IMR-90 (cell line): ENCODE measurements around the gene UNC13C. TPM values are rescaled to one million over a fixed set of nuclear protein-coding genes. Genes with fewer than 3 reads are reported as not detected.

Experiments used
- ATAC-seq: fragments of 200-7000 bp; cut with Tn5 transposase; 2 replicates; pipeline ENCODE4 v1.9.1; 2020; ENCODE audit warnings: low read depth, mild to moderate bottlenecking, moderate library complexity
- BruUV-seq: library from RNA; stranded (reverse); fragments of 400-500 nt; replicated peaks from 2 replicates; lab custom pipeline; 2021; lab: Mats Ljungman, UMichigan
- CTCF ChIA-PET: fragments of 300-600 bp; formaldehyde crosslinking; extraction: SDS; loops from one replicate; lab custom pipeline; 2021; ENCODE audit warnings: antibody characterized with exemption; lab: Yijun Ruan, JAX
- POLR2A ChIA-PET: fragments of 300-600 bp; sonication (Branson Sonifier 250); formaldehyde crosslinking; loops from one replicate; lab custom pipeline; 2022; ENCODE audit warnings: antibody characterized with exemption; ENCODE audit not compliant: unreplicated experiment; lab: Charles Lee
- DNase-seq: peaks from one replicate; pipeline ENCODE4 v3.0.0; 2013
- H2AFZ ChIP-seq: replicated peaks from 2 replicates; pipeline ENCODE3; 2013; ENCODE audit warnings: low read length, mild to moderate bottlenecking; ENCODE audit not compliant: poor library complexity
- H2AK5ac ChIP-seq: 2 replicates; pipeline ENCODE4 v1.6.1; 2013; ENCODE audit warnings: low read depth, low read length, inconsistent platforms
- H2AK9ac ChIP-seq: replicated peaks from 2 replicates; pipeline ENCODE3; 2013; ENCODE audit warnings: mild to moderate bottlenecking, low read depth, low read length, moderate library complexity; ENCODE audit not compliant: poor library complexity
- H2BK120ac ChIP-seq: 2 replicates; pipeline ENCODE4 v1.6.1; 2013; ENCODE audit warnings: low read depth, low read length, inconsistent platforms
- H2BK15ac ChIP-seq: 3 replicates; pipeline ENCODE4 v1.6.1; 2013; ENCODE audit warnings: low read depth, low read length, inconsistent platforms
- H2BK20ac ChIP-seq: 2 replicates; pipeline ENCODE4 v1.6.1; 2013; ENCODE audit warnings: low read depth, mild to moderate bottlenecking, inconsistent platforms, low read length, moderate library complexity
- H2BK5ac ChIP-seq: 2 replicates; pipeline ENCODE4 v1.6.1; 2013; ENCODE audit warnings: mild to moderate bottlenecking, low read depth, low read length, inconsistent platforms; ENCODE audit not compliant: poor library complexity, severe bottlenecking
- H3K14ac ChIP-seq: replicated peaks from 2 replicates; pipeline ENCODE4 v1.6.1; 2013; ENCODE audit warnings: low read depth, low read length, inconsistent platforms
- H3K18ac ChIP-seq: 2 replicates; pipeline ENCODE4 v1.6.1; 2013; ENCODE audit warnings: low read depth, low read length, control low read depth
- H3K23ac ChIP-seq: 2 replicates; pipeline ENCODE4 v1.6.1; 2013; ENCODE audit warnings: low read depth, low read length, inconsistent platforms
- H3K27ac ChIP-seq: 2 replicates; pipeline ENCODE4 v1.5.1; 2013; ENCODE audit warnings: mild to moderate bottlenecking, control low read depth, low read length; ENCODE audit not compliant: insufficient read depth
- H3K27me3 ChIP-seq: 2 replicates; pipeline ENCODE4 v1.6.1; 2013; ENCODE audit warnings: low read length; ENCODE audit not compliant: control insufficient read depth, insufficient read depth
- H3K36me3 ChIP-seq: 2 replicates; pipeline ENCODE4 v1.6.1; 2013; ENCODE audit warnings: low read length, mixed read lengths; ENCODE audit not compliant: control insufficient read depth, insufficient read depth
- H3K4ac ChIP-seq: 2 replicates; pipeline ENCODE4 v1.6.1; 2013; ENCODE audit warnings: low read depth, low read length, inconsistent platforms
- H3K4me1 ChIP-seq: 2 replicates; pipeline ENCODE4 v1.6.1; 2013; ENCODE audit warnings: low read length, mixed read lengths; ENCODE audit not compliant: control insufficient read depth, insufficient read depth
- H3K4me2 ChIP-seq: 2 replicates; pipeline ENCODE4 v1.6.1; 2013; ENCODE audit warnings: low read depth, mild to moderate bottlenecking, control low read depth, low read length, moderate library complexity
- H3K4me3 ChIP-seq: 2 replicates; pipeline ENCODE4 v1.5.1; 2013; ENCODE audit warnings: low read depth, mild to moderate bottlenecking, control low read depth, low read length, moderate library complexity; ENCODE audit not compliant: insufficient read depth
- H3K56ac ChIP-seq: 2 replicates; pipeline ENCODE4 v1.6.1; 2013; ENCODE audit warnings: low read length, inconsistent platforms; ENCODE audit not compliant: insufficient read depth; ENCODE audit errors: extremely low read depth
- H3K79me1 ChIP-seq, 2 experiments: 2 replicates each; pipeline ENCODE4 v1.6.1; 2013; ENCODE audit warnings: low read length in 2 of 2, inconsistent platforms in 1 of 2, low read depth in 1 of 2
- H3K9ac ChIP-seq: 2 replicates; pipeline ENCODE4 v1.6.1; 2013; ENCODE audit warnings: low read depth, low read length, control low read depth
- H3K9me1 ChIP-seq: 2 replicates; pipeline ENCODE4 v1.6.1; 2013; ENCODE audit warnings: low read length, inconsistent platforms; ENCODE audit not compliant: insufficient read depth
- H3K9me3 ChIP-seq: 2 replicates; pipeline ENCODE4 v1.6.1; 2013; ENCODE audit warnings: low read length; ENCODE audit not compliant: control insufficient read depth, insufficient read depth
- H4K20me1 ChIP-seq: 2 replicates; pipeline ENCODE4 v1.6.1; 2013; ENCODE audit warnings: low read length, inconsistent platforms; ENCODE audit not compliant: insufficient read depth
- H4K5ac ChIP-seq: 2 replicates; pipeline ENCODE4 v1.6.1; 2013; ENCODE audit warnings: mild to moderate bottlenecking, low read depth, low read length, control low read depth
- H4K8ac ChIP-seq, 2 experiments: 2 replicates each; pipeline ENCODE4 v1.6.1; 2013; ENCODE audit warnings: low read depth in 2 of 2, low read length in 2 of 2, control low read depth in 1 of 2, inconsistent platforms in 1 of 2
- H4K91ac ChIP-seq: 2 replicates; pipeline ENCODE4 v1.6.1; 2013; ENCODE audit warnings: low read depth, low read length, inconsistent platforms; ENCODE audit not compliant: insufficient read depth
- BHLHE40 ChIP-seq: fragments of 150-350 bp; IDR thresholded peaks from 2 replicates; pipeline ENCODE4 v1.6.1; 2016; ENCODE audit warnings: mild to moderate bottlenecking, low read depth, low read length
- CEBPB ChIP-seq: IDR thresholded peaks from 2 replicates; pipeline ENCODE4 v1.6.1; 2012; ENCODE audit warnings: low read depth, low read length, improper control_type of control experiment
- CHD1 ChIP-seq: IDR thresholded peaks from 2 replicates; pipeline ENCODE4 v1.6.1; 2012; ENCODE audit warnings: low read depth, low read length, improper control_type of control experiment
- FOS ChIP-seq: fragments of 150-350 bp; IDR thresholded peaks from 2 replicates; pipeline ENCODE4 v1.6.1; 2016; ENCODE audit warnings: low read depth, low read length
- MAFK ChIP-seq: IDR thresholded peaks from 2 replicates; pipeline ENCODE4 v1.6.1; 2012; ENCODE audit warnings: low read depth, low read length, improper control_type of control experiment
- MAZ ChIP-seq: IDR thresholded peaks from 2 replicates; pipeline ENCODE4 v1.6.1; 2012; ENCODE audit warnings: low read depth, mild to moderate bottlenecking, low read length, improper control_type of control experiment, moderate library complexity, borderline replicate concordance
- MXI1 ChIP-seq: IDR thresholded peaks from 2 replicates; pipeline ENCODE4 v1.6.1; 2012; ENCODE audit warnings: low read depth, mild to moderate bottlenecking, low read length, moderate library complexity, borderline replicate concordance
- NFE2L2 ChIP-seq: fragments of 150-350 bp; IDR thresholded peaks from 2 replicates; pipeline ENCODE4 v1.6.1; 2016; ENCODE audit warnings: low read depth, mild to moderate bottlenecking, low read length
- POLR2A ChIP-seq: IDR thresholded peaks from 2 replicates; pipeline ENCODE4 v1.6.1; 2012; ENCODE audit warnings: mild to moderate bottlenecking, low read depth, low read length
- RAD21 ChIP-seq: IDR thresholded peaks from 2 replicates; pipeline ENCODE4 v1.6.1; 2012; ENCODE audit warnings: low read length, improper control_type of control experiment
- RCOR1 ChIP-seq: IDR thresholded peaks from 2 replicates; pipeline ENCODE4 v1.6.1; 2012; ENCODE audit warnings: mild to moderate bottlenecking, low read length, improper control_type of control experiment; ENCODE audit not compliant: insufficient replicate concordance
- RFX5 ChIP-seq: IDR thresholded peaks from 2 replicates; pipeline ENCODE4 v1.8.0; 2012; ENCODE audit warnings: low read depth, mild to moderate bottlenecking, low read length, moderate library complexity
- SMC3 ChIP-seq: fragments of 150-350 bp; IDR thresholded peaks from 2 replicates; pipeline ENCODE4 v1.6.1; 2016; ENCODE audit warnings: low read depth, mild to moderate bottlenecking, antibody characterized with exemption, low read length, moderate library complexity
- WGBS, 2 experiments: methylation state at CpG; one replicate each; pipeline versions ENCODE4 v1.1.5 to v1.1.7; 2013; ENCODE audit warnings: missing lambda C conversion rate in 2 of 2; ENCODE audit not compliant: insufficient read length in 1 of 2; ENCODE audit errors: extremely low coverage in 2 of 2; 5-methylcytosine and 5-hydroxymethylcytosine counted together
- dilution Hi-C: fragments of 300-500 bp; cut with HindIII; formaldehyde crosslinking; loops from one replicate; pipeline ENCODE4 v1.14.3; 2018; ENCODE audit warnings: low sequenced_read_pairs; ENCODE audit not compliant: unreplicated experiment
- in situ Hi-C: fragments of 300-500 bp; cut with MboI; formaldehyde crosslinking; loops from 3 replicates; pipeline ENCODE4 v1.14.3; 2019; ENCODE audit warnings: low sequenced_read_pairs, inconsistent platforms, mixed read lengths
- intact Hi-C: fragments of 100-400 bp; cut with micrococcal nuclease; formaldehyde crosslinking; loops from 2 replicates; pipeline ENCODE4 v1.10.0; 2022
- polyA plus RNA-seq, 3 experiments: library from polyadenylated mRNA; depleted of rRNA; stranded (reverse); fragments of >200 nt; gene quantifications; 2 replicates each; pipeline ENCODE4 v1.2.3, GENCODE V29; 2012; ENCODE audit warnings: low replicate concordance in 1 of 3
- total RNA-seq: library from RNA; depleted of rRNA; stranded (reverse); fragments of >200 nt; gene quantifications from 2 replicates; pipeline ENCODE4 v1.2.3, GENCODE V29; 2012
- TF ChIP-seq, protein P1 (sequence below): fragments of 150-350 bp; IDR thresholded peaks from 2 replicates; pipeline ENCODE4 v1.6.1; 2016; ENCODE audit warnings: low read depth, mild to moderate bottlenecking, low read length, moderate library complexity, borderline replicate concordance
- TF ChIP-seq, protein P2 (sequence below): fragments of 150-350 bp; IDR thresholded peaks from 2 replicates; pipeline ENCODE4 v1.6.1; 2017; ENCODE audit warnings: mild to moderate bottlenecking, antibody characterized with exemption, low read length, low read depth
- TF ChIP-seq, protein P3 (sequence below): conservative IDR thresholded peaks from 2 replicates; pipeline ENCODE4 v1.5.1; 2012; ENCODE audit warnings: mild to moderate bottlenecking, low read depth, low read length, improper control_type of control experiment

The UNC13C gene
- total and polyA plus RNA-seq, 2 of the 4 experiments (the other 2 are of a cell fraction): not detected

DNA sequence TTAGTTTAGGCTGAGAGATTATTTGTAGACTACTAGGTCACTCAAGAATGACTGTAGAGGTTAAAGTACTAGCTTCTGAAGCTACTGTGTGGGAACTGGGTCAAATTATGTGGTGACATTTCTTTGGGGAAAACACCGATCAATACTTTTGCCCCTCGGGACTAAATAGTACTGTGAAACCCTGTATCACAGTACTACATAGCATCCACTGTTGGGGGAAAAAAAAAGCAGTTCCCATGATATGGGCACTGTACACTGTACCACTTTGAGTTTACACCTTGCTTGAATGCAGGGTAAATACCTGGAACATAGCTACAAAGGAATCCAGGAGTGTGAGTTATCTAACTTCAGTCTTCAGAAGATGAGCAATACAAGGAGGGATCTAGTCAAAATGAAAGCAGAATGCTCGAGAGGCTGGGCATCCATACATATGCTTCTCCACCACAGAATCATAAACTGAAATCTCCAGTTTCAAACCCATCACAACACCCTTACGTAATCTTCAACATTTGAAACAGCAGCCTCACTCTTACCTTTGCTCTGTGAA is 311.4 kb downstream of the UNC13C start:
- no TSS peak for BruUV-seq

More for the DNA sequence above, 311.4 kb downstream of the UNC13C start:
- no peak overlapping the region for H3K9ac ChIP-seq
- H3K27ac ChIP-seq: no peak overlapping the region
- H3K23ac ChIP-seq: no peak overlapping the region
- H3K27me3 ChIP-seq: no peaks in the 10 kb centered on the region
- intact Hi-C loops: no loop called here
- no CpG with 5 or more reads among the region's 4 CpGs for WGBS, 2 experiments
- H2AK9ac ChIP-seq: no peak overlapping the region
- H4K8ac ChIP-seq: no peak overlapping the region
- no peak overlapping the region for H2BK20ac ChIP-seq
- ChIA-PET POLR2A (no interaction called here), CTCF (no interaction called here)
- no peak overlapping the region for H3K56ac ChIP-seq
- H4K5ac ChIP-seq: no peak overlapping the region
- no peak overlapping the region for H2AFZ ChIP-seq
- H3K4ac ChIP-seq: no peak overlapping the region
- no peak overlapping the region for H3K14ac ChIP-seq
- no peak for TF ChIP-seq BHLHE40
- no peak for TF ChIP-seq NFE2L2
- TF ChIP-seq CEBPB: no peak
- no peak for TF ChIP-seq FOS
- TF ChIP-seq, protein P1, sequence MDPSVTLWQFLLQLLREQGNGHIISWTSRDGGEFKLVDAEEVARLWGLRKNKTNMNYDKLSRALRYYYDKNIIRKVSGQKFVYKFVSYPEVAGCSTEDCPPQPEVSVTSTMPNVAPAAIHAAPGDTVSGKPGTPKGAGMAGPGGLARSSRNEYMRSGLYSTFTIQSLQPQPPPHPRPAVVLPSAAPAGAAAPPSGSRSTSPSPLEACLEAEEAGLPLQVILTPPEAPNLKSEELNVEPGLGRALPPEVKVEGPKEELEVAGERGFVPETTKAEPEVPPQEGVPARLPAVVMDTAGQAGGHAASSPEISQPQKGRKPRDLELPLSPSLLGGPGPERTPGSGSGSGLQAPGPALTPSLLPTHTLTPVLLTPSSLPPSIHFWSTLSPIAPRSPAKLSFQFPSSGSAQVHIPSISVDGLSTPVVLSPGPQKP: no peak
- TF ChIP-seq, protein P2, sequence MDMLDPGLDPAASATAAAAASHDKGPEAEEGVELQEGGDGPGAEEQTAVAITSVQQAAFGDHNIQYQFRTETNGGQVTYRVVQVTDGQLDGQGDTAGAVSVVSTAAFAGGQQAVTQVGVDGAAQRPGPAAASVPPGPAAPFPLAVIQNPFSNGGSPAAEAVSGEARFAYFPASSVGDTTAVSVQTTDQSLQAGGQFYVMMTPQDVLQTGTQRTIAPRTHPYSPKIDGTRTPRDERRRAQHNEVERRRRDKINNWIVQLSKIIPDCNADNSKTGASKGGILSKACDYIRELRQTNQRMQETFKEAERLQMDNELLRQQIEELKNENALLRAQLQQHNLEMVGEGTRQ: no peak
- TF ChIP-seq RFX5: no peak
- no peak for TF ChIP-seq MXI1
- TF ChIP-seq RAD21: no peak
- TF ChIP-seq SMC3: no peak
- TF ChIP-seq POLR2A: no peak
- TF ChIP-seq MAZ: no peak
- TF ChIP-seq CHD1: no peak
- TF ChIP-seq MAFK: no peak
- TF ChIP-seq, protein P3, sequence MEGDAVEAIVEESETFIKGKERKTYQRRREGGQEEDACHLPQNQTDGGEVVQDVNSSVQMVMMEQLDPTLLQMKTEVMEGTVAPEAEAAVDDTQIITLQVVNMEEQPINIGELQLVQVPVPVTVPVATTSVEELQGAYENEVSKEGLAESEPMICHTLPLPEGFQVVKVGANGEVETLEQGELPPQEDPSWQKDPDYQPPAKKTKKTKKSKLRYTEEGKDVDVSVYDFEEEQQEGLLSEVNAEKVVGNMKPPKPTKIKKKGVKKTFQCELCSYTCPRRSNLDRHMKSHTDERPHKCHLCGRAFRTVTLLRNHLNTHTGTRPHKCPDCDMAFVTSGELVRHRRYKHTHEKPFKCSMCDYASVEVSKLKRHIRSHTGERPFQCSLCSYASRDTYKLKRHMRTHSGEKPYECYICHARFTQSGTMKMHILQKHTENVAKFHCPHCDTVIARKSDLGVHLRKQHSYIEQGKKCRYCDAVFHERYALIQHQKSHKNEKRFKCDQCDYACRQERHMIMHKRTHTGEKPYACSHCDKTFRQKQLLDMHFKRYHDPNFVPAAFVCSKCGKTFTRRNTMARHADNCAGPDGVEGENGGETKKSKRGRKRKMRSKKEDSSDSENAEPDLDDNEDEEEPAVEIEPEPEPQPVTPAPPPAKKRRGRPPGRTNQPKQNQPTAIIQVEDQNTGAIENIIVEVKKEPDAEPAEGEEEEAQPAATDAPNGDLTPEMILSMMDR: no peak
- TF ChIP-seq RCOR1: no peak
- dilution Hi-C loops: no loop called here
- ATAC-seq (no peak), DNase-seq (no peak)
- H3K9me1 ChIP-seq: no peaks in the 10 kb centered on the region
- no peak overlapping the region for H3K18ac ChIP-seq
- H2BK5ac ChIP-seq: no peak overlapping the region
- H3K4me3 ChIP-seq: no peak overlapping the region
- no peak overlapping the region for H2BK15ac ChIP-seq
- no peak overlapping the region for H4K91ac ChIP-seq
- no peaks in the 10 kb centered on the region for H3K36me3 ChIP-seq
- H4K20me1 ChIP-seq: no peaks in the 10 kb centered on the region
- no peaks in the 10 kb centered on the region; the same call in 1 of the 2 replicates for H3K9me3 ChIP-seq
- no peak overlapping the region for H2BK120ac ChIP-seq
- no peaks in the 10 kb centered on the region for H3K79me1 ChIP-seq
- no peak overlapping the region for H3K4me2 ChIP-seq
- in situ Hi-C loops: loop anchor here (25.0 kb wide), 1 partner anchor 98 kb away; no protein-coding TSS in a partner anchor
- no peaks in the 10 kb centered on the region for H3K4me1 ChIP-seq
- H2AK5ac ChIP-seq: no peak overlapping the region
